Activated T-helper 17 cell treated with anti-CD3 and anti-CD28 coated beads, Interleukin-2, amount 50 U/mL, for 72 hours (primary cell): ENCODE data around the gene PNMA1. TPM values are rescaled to one million over a fixed set of nuclear protein-coding genes. Genes with fewer than 3 reads are reported as not detected.
A peak's percentile ranks its signal among the peaks of the same experiment; 100 is the strongest.

Source experiments
- ATAC-seq: fragments of 150-1000 bp; cut with Tn5 transposase; replicated peaks from 2 replicates; pipeline ENCODE4 v1.10.0; 2021; ENCODE audit warnings: mild to moderate bottlenecking, moderate library complexity
- H3K27ac Mint-ChIP-seq: one replicate; pipeline ENCODE4 v1.8.0; 2022; ENCODE audit warnings: mixed read lengths
- H3K27me3 Mint-ChIP-seq: one replicate; pipeline ENCODE4 v1.8.0; 2022; ENCODE audit warnings: mixed read lengths
- H3K36me3 Mint-ChIP-seq: one replicate; pipeline ENCODE4 v1.8.0; 2022; ENCODE audit warnings: low read depth, mild to moderate bottlenecking, mixed read lengths
- H3K4me1 Mint-ChIP-seq: one replicate; pipeline ENCODE4 v1.8.0; 2022; ENCODE audit warnings: mixed read lengths
- H3K4me3 Mint-ChIP-seq: one replicate; pipeline ENCODE4 v1.8.0; 2022; ENCODE audit warnings: mild to moderate bottlenecking, mixed read lengths
- H3K9me3 Mint-ChIP-seq: one replicate; pipeline ENCODE4 v1.8.0; 2022; ENCODE audit warnings: mixed read lengths
- total RNA-seq, 2 donors: library from RNA; stranded (reverse); gene quantifications; one replicate each; pipeline ENCODE4 v1.2.3, GENCODE V29; 2022

PNMA1 gene
- total RNA-seq, 2 donors from 2014 or later: 37.3 to 41.2 TPM

DNA sequence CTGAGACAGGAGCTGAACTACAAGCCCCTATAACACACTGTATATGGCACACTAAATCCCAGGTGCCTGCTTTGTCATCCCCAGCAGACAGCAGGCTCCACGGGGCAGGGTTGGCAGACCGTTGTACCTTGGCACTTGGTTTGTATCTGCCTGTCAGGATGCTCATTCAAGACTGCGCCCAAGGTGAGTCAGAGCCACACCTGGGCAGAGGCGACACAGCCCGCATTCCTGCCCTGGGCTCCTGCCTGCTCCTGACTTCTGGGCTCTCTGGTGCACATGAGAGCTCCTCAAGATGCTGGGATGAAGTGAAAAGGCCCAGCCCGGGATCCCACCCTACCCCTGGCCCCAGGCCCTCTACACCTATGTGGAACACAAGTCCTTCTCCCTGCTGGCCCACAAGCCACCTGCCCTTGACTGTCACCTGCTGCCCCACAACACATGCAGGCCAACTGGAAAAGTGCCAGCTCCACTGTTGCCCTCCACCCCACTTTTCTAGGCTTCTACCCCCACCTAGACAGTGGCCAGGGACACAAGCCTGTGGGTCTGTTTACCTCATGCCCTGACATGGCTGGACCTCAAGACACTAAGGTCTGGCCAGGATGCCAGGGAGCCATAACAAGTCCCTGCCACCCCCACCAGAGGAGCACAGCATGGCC is 30.8 kb upstream of the PNMA1 start:
- H3K27me3 Mint-ChIP-seq: no peaks in the 10 kb centered on the region
- H3K9me3 Mint-ChIP-seq: no peaks in the 10 kb centered on the region
- ATAC-seq: no peak
- peak overlapping the region; percentile 84 for H3K27ac Mint-ChIP-seq
- peaks cover 71% of the 10 kb centered on the region for H3K4me1 Mint-ChIP-seq
- H3K36me3 Mint-ChIP-seq: peaks cover 50% of the 10 kb centered on the region
- H3K4me3 Mint-ChIP-seq: peak overlapping the region; percentile 90

DNA sequence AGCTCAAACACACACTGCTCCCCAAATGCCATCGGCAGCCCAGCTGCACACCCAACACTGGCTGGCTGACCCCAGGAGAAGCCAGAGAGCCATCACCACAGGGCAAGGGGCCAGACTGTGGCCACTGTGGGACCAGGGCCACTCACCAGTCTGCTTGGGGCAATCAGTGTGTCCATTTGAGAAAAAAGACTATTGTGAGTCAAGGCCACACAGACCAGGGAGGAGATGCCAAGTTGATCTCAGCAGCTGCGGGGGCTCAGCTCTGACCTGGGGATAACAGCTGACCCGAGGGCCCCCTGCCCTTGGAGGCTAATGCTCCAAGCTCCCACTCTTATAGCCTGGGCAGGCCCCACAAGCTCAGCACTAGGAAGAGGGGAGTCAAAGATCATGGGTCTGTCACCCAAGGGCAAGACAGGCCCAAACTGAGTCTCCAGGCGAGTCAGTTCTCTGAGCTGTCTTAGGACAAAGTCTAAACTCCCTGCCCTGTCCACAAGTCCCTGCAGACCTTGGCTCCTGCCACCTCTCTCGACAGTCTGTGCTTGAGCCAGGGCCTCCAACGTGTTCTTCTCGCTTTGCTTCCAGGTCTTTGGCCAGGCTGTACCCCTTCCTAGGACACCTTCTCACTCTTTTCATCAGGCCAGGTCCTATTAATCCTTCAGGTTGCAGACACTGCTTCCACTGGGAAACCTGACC is 30.1 kb upstream of the PNMA1 start:
- no peak for ATAC-seq

GRCh38 chr14:73743431-73743931 is 29.3 kb upstream of the PNMA1 start:
- Mint-ChIP-seq H3K27ac (peak overlapping the region; percentile 84), H3K36me3 (peaks cover 57% of the 10 kb centered on the region), H3K9me3 (no peaks in the 10 kb centered on the region), H3K27me3 (no peaks in the 10 kb centered on the region), H3K4me1 (peaks cover 64% of the 10 kb centered on the region), H3K4me3 (peak overlapping the region; percentile 90)
- peak; percentile 55 for ATAC-seq

More for the DNA sequence above, 30.1 kb upstream of the PNMA1 start:
- Mint-ChIP-seq H3K27me3 (no peaks in the 10 kb centered on the region), H3K4me1 (peaks cover 71% of the 10 kb centered on the region), H3K36me3 (peaks cover 57% of the 10 kb centered on the region), H3K27ac (peak overlapping the region; percentile 84), H3K4me3 (peak overlapping the region; percentile 90), H3K9me3 (no peaks in the 10 kb centered on the region)

- Mint-ChIP-seq H3K4me1 (peaks cover 56% of the 10 kb centered on the region), H3K9me3 (no peaks in the 10 kb centered on the region), H3K27me3 (no peaks in the 10 kb centered on the region), H3K36me3 (peaks cover 57% of the 10 kb centered on the region), H3K4me3 (peak overlapping the region; percentile 90), H3K27ac (peak overlapping the region; percentile 84)
- ATAC-seq: peak; percentile 34
Observed at GRCh38 chr14:73742520-73743238, 28.5 kb upstream of the PNMA1 start.

DNA sequence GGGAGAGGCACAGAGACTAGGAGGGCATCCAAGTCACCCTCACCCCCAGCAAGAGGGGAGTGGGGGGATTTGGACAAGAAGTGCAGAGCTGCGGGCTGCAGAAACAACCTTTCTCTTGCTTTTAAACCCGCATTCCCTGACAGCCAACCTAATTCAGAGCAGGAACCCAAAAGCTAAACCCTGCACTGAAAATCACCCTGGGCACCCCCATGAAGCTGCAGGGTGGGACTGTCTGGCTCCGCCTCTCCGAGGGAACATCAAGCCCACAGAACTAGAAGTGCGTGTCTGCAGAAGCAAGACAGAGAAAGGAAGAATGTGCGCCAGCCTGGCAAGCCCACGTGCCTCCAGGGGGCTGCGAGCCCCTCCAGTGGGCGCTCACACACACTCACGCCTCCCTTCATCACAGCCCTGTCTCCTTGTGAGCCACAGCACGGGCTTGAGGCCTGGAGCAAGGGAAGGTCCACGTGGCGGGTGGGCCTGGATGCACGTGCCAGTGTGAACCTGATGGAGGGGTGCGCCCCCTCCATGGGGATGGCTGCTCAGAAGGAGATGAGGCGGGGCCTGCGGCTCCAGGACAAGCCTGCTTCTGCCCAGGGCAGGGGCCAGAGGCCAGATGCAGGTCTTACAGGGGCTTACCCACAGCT is 27.8 kb upstream of the PNMA1 start:
- Mint-ChIP-seq H3K9me3 (no peaks in the 10 kb centered on the region), H3K4me3 (peak overlapping the region; percentile 90), H3K27me3 (no peaks in the 10 kb centered on the region), H3K36me3 (peaks cover 57% of the 10 kb centered on the region), H3K27ac (peak overlapping the region; percentile 84), H3K4me1 (peaks cover 49% of the 10 kb centered on the region)
- peak; percentile 17 for ATAC-seq

- Mint-ChIP-seq H3K4me3 (peak overlapping the region; percentile 90), H3K9me3 (no peaks in the 10 kb centered on the region), H3K27me3 (no peaks in the 10 kb centered on the region), H3K4me1 (peaks cover 45% of the 10 kb centered on the region), H3K36me3 (peaks cover 57% of the 10 kb centered on the region), H3K27ac (peak overlapping the region; percentile 84)
- ATAC-seq: peak; percentile 79
Observed at GRCh38 chr14:73741386-73741875, 27.2 kb upstream of the PNMA1 start.

- Mint-ChIP-seq H3K4me1 (peaks cover 45% of the 10 kb centered on the region), H3K36me3 (peaks cover 63% of the 10 kb centered on the region), H3K27ac (peak overlapping the region; percentile 84), H3K27me3 (no peaks in the 10 kb centered on the region), H3K4me3 (peak overlapping the region; percentile 90), H3K9me3 (no peaks in the 10 kb centered on the region)
- no peak for ATAC-seq
Observed at GRCh38 chr14:73740618-73741326, 26.6 kb upstream of the PNMA1 start.

DNA sequence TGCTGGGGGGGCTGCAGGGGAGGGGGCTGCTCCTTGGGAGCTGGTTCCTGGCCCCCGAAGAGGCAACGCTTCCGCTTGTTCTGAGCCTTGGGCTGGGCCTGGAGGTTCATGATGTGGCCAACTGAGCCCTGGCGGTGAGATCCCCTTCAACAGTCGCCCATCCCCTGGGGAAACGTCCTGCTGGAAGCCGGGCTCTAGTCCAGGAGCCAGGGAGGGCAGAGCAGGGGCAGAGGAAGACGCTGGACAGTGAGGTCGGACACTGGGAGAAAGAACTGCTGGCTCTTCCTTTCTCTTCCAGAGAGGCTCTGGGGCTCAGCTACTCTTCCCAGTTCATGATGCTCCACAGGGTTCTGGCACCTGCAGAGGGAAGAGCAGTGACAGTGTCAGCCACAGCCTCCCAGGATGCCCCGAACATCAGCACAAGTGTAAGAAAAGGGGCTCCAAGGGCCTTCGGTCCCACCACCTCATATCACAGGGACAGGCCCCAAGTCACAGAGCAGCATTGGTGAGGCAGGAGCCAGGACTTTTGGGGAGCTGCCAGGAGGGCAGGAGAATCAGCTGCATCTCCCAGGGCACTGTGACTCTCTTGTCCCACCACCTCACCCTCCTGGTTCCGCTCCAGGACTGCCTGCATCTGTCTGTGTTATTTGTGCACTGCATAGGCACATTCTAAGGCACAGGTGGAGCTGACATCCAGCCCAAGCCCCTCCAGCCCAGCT is 25.9 kb upstream of the PNMA1 start:
- H3K4me1 Mint-ChIP-seq: peaks cover 39% of the 10 kb centered on the region
- H3K27ac Mint-ChIP-seq: no peak overlapping the region
- H3K9me3 Mint-ChIP-seq: no peaks in the 10 kb centered on the region
- peak overlapping the region; percentile 90 for H3K4me3 Mint-ChIP-seq
- no peaks in the 10 kb centered on the region for H3K27me3 Mint-ChIP-seq
- H3K36me3 Mint-ChIP-seq: peaks cover 70% of the 10 kb centered on the region
- ATAC-seq: no peak

- Mint-ChIP-seq H3K27me3 (no peaks in the 10 kb centered on the region), H3K4me1 (peaks cover 33% of the 10 kb centered on the region), H3K4me3 (no peak overlapping the region), H3K36me3 (peaks cover 73% of the 10 kb centered on the region), H3K27ac (no peak overlapping the region), H3K9me3 (no peaks in the 10 kb centered on the region)
- ATAC-seq: no peak
Observed at GRCh38 chr14:73739174-73739898, 25.2 kb upstream of the PNMA1 start.

DNA sequence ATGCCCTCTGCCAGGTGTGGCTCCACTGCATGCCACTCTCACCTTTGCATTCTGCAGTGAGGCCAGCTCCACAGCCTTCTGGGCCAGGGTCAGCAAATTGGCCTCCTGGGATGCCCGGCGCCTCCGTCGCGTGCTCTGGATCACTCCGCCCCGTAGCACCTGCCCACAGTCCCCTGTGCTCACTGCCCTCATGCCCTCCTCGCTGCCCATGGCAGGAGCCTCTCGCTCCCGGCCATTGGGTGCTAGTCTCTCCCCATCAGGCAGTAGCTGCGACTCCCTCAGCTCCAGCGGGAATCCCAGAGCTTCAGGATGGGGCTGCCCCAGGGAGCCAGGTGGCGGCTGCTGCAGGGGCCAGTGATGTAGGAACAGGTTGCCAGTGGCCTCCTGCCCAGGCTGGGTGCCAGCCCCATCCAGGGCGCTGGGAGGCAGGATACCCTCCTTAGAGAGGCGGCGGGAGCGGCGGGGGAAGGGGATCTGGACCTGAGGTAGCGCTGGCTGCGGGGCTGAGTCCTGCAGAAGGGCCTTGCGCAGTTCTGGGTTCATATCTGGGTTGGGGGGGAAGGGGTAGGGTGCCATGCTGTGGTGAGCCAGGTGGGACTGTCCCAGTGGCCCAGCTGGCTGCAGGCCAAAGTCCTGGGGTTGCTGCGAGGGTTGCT is 24.5 kb upstream of the PNMA1 start:
- H3K27ac Mint-ChIP-seq: no peak overlapping the region
- H3K36me3 Mint-ChIP-seq: peaks cover 80% of the 10 kb centered on the region
- H3K9me3 Mint-ChIP-seq: no peaks in the 10 kb centered on the region
- ATAC-seq: no peak
- H3K4me1 Mint-ChIP-seq: peaks cover 26% of the 10 kb centered on the region
- H3K4me3 Mint-ChIP-seq: no peak overlapping the region
- no peaks in the 10 kb centered on the region for H3K27me3 Mint-ChIP-seq

DNA sequence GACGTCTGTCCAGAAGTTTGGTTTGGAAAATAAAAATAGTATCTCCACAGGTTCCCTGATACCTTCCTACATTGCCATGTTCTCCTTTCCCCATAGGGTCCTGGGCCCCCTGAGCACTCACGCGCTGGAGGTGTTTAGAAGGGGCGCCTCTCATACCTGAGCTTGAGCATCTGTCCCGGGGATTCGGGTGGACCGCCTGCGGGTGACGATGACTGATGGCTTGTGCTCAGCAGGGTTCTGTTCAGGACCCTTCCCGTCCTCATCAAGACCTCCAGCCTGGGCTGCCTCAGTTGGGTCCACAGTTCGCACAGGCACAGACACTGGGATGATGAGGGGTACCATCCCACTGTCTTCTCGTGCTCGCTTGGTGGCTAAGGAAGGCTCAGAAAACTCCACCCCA is 22.7 kb upstream of the PNMA1 start:
- no peak overlapping the region for H3K27ac Mint-ChIP-seq
- H3K4me1 Mint-ChIP-seq: peaks cover 8% of the 10 kb centered on the region
- ATAC-seq: no peak
- H3K9me3 Mint-ChIP-seq: no peaks in the 10 kb centered on the region
- peaks cover 97% of the 10 kb centered on the region for H3K36me3 Mint-ChIP-seq
- no peak overlapping the region for H3K4me3 Mint-ChIP-seq
- H3K27me3 Mint-ChIP-seq: no peaks in the 10 kb centered on the region

DNA sequence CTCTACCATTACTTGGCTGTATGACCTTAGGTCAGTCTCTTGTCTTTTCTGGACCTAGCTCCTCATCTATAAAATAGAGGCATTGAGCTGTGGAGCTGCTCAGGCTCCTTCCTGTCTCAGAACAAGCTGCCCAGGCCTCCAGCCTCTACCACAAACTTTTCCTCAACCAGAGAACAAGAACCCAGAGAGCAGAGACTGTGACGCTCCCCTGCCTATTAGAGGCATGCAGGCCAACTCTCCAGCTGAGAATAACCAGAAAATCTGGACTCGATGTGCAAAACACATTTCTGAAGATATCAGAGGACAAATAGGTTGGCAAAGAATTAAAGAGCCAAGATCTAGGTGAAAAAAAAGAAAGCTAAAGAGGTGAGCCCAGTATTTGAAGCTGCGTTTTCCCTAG is 17.8 kb upstream of the PNMA1 start:
- H3K9me3 Mint-ChIP-seq: no peaks in the 10 kb centered on the region
- H3K4me1 Mint-ChIP-seq: peaks cover 12% of the 10 kb centered on the region
- no peak overlapping the region for H3K4me3 Mint-ChIP-seq
- H3K27ac Mint-ChIP-seq: peak overlapping the region; percentile 70
- H3K36me3 Mint-ChIP-seq: peaks cover 100% of the 10 kb centered on the region
- H3K27me3 Mint-ChIP-seq: no peaks in the 10 kb centered on the region
- ATAC-seq: no peak
